K562 (cell line): ENCODE data around the gene HLTF. TPM values are rescaled to one million over a fixed set of nuclear protein-coding genes. Genes with fewer than 3 reads are reported as not detected.

Experiments
- ARID3B ChIP-seq: fragments of 250-450 bp; sonication (Bioruptor Pico); IDR thresholded peaks from 2 replicates; pipeline ENCODE4 v1.4.0; 2020; ENCODE audit warnings: borderline replicate concordance
- BHLHE40 ChIP-seq: IDR thresholded peaks from 2 replicates; pipeline ENCODE4 v1.6.1; 2011; ENCODE audit warnings: low read length, improper control_type of control experiment
- DACH1 ChIP-seq: fragments of 450-650 bp; IDR thresholded peaks from 2 replicates; pipeline ENCODE4 v1.6.1; 2018; ENCODE audit not compliant: partially characterized antibody
- FOXJ3 ChIP-seq: sonication (generic); formaldehyde crosslinking; IDR thresholded peaks from 2 replicates; pipeline ENCODE4 v1.4.0; 2020; ENCODE audit warnings: mild to moderate bottlenecking, missing genetic modification reagents
- FOXK1 ChIP-seq: sonication (generic); formaldehyde crosslinking; IDR thresholded peaks from 2 replicates; pipeline ENCODE4 v1.8.0; 2022; ENCODE audit warnings: missing genetic modification reagents, mild to moderate bottlenecking, borderline replicate concordance
- GATAD2A ChIP-seq: fragments of 450-650 bp; IDR thresholded peaks from 2 replicates; pipeline ENCODE4 v1.6.1; 2017
- HDGF ChIP-seq: fragments of 450-650 bp; IDR thresholded peaks from 2 replicates; pipeline ENCODE4 v1.6.1; 2016
- MCM2 ChIP-seq: fragments of 450-650 bp; IDR thresholded peaks from 2 replicates; pipeline ENCODE4 v1.6.1; 2017; ENCODE audit warnings: low read depth, mild to moderate bottlenecking
- MEF2A ChIP-seq: IDR thresholded peaks from 2 replicates; pipeline ENCODE4 v1.6.1; 2011; ENCODE audit warnings: low read depth, mild to moderate bottlenecking, low read length, moderate library complexity; ENCODE audit not compliant: control insufficient read depth
- MTA1 ChIP-seq: fragments of 450-650 bp; IDR thresholded peaks from 2 replicates; pipeline ENCODE4 v1.6.1; 2017; ENCODE audit warnings: borderline replicate concordance
- MYNN ChIP-seq, 2 experiments: sonication (generic); formaldehyde crosslinking in 1 of 2; IDR thresholded peaks; 2 replicates each; pipeline versions ENCODE4 v1.5.0 to v1.6.1; 2016 to 2020; ENCODE audit warnings: antibody characterized with exemption in 1 of 2, missing genetic modification reagents in 1 of 2
- NFIC ChIP-seq: fragments of 450-650 bp; IDR thresholded peaks from 2 replicates; pipeline ENCODE4 v1.6.1; 2017; ENCODE audit warnings: mild to moderate bottlenecking, inconsistent platforms
- SREBF1 ChIP-seq: fragments of 150-350 bp; IDR thresholded peaks from 2 replicates; pipeline ENCODE4 v1.6.1; 2014; ENCODE audit warnings: antibody characterized with exemption, low read depth, low read length, borderline replicate concordance
- STAT6 ChIP-seq: sonication (generic); formaldehyde crosslinking; IDR thresholded peaks from 2 replicates; pipeline ENCODE4 v1.8.1; 2023; ENCODE audit warnings: mild to moderate bottlenecking, missing genetic modification reagents
- TOE1 ChIP-seq, 2 experiments: fragments of 450-650 bp in 1 of 2; sonication (generic) in 1 of 2; formaldehyde crosslinking in 1 of 2; IDR thresholded peaks; 2 replicates each; pipeline versions ENCODE4 v1.7.1 to v1.8.0; 2016 to 2022; ENCODE audit warnings: borderline replicate concordance in 2 of 2, mild to moderate bottlenecking in 2 of 2, antibody characterized with exemption in 1 of 2, inconsistent platforms in 1 of 2, low read depth in 1 of 2, missing genetic modification reagents in 1 of 2, moderate library complexity in 1 of 2
- U2AF1 ChIP-seq: fragments of 200-400 bp; formaldehyde crosslinking; optimal IDR thresholded peaks from 2 replicates; pipeline ENCODE3; 2017; ENCODE audit warnings: mild to moderate bottlenecking, low read depth, low read length, moderate library complexity
- ZBTB12 ChIP-seq: fragments of 250-450 bp; sonication (Bioruptor Pico); IDR thresholded peaks from 2 replicates; pipeline ENCODE4 v1.4.0; 2020
- ZBTB43 ChIP-seq: sonication (generic); formaldehyde crosslinking; IDR thresholded peaks from 2 replicates; pipeline ENCODE4 v1.8.0; 2023; ENCODE audit warnings: mild to moderate bottlenecking, missing genetic modification reagents
- ZNF146 ChIP-seq: IDR thresholded peaks from one replicate; pipeline ENCODE4 v1.6.1; 2018; ENCODE audit warnings: missing compliant biosample characterization; ENCODE audit not compliant: unreplicated experiment
- ZNF512 ChIP-seq: IDR thresholded peaks from 2 replicates; pipeline ENCODE4 v1.6.1; 2016; ENCODE audit warnings: missing genetic modification characterization, missing compliant biosample characterization
- polyA plus RNA-seq, 8 experiments: library from polyadenylated mRNA; depleted of rRNA in 4 of 8; stranded (reverse) in 5 of 8; unstranded in 3 of 8; fragments of >200 nt; fragmentation: Nextera tagmentation in 2 of 8; fragmentation: Illumina TruSeq in 1 of 8; extraction: Ambion mirVana in 2 of 8; extraction: Trizol in 1 of 8; gene quantifications; 2 replicates each; pipeline versions ENCODE4 v1.2.1 to v1.2.3, GENCODE V29; 2011 to 2014; ENCODE audit warnings: inconsistent platforms in 1 of 8, missing spikeins in 1 of 8
- total RNA-seq, 7 experiments: library from RNA; depleted of rRNA in 6 of 7; stranded (reverse); fragments of >200 nt in 6 of 7; fragmentation: Illumina TruSeq in 2 of 7; extraction: Trizol in 2 of 7; gene quantifications; 2 replicates each; pipeline versions ENCODE4 v1.2.1 to v1.2.3, GENCODE V29; 2011 to 2021; ENCODE audit warnings: low replicate concordance in 1 of 7

The HLTF gene
- total and polyA plus RNA-seq, 9 of the 15 experiments (the other 6 are each of a cell fraction or from before 2014, with no cell fraction given) = 35.1 to 82.4 (median 50.4) TPM

GRCh38 chr3:148991219-148992026 is 94.9 kb downstream of the HLTF start, which contains the start of gene GYG1 (continued):
- TF ChIP-seq ARID3B = no peak
- TF ChIP-seq ZBTB12 (CRISPR knock-in tag) = no peak
- no peak for TF ChIP-seq ZBTB43 (CRISPR knock-in tag)
- TF ChIP-seq NFIC = no peak
- TF ChIP-seq FOXK1 = no peak
- TF ChIP-seq FOXJ3 (CRISPR knock-in tag) = no peak
- no peak for TF ChIP-seq GATAD2A
- no peak for TF ChIP-seq MTA1
- TF ChIP-seq TOE1 (IDR thresholded peaks at IDR 0.05; ENCODE audit: borderline replicate concordance) = peak; percentile 16; the same call in 1 of the 2 replicates
- TF ChIP-seq TOE1 (CRISPR knock-in tag; IDR thresholded peaks at IDR 0.05; ENCODE audit: borderline replicate concordance, low read depth) = no peak
- TF ChIP-seq ZNF146 (CRISPR knock-in tag) = no peak
- TF ChIP-seq HDGF = no peak
- TF ChIP-seq DACH1 = no peak
- TF ChIP-seq MEF2A = no peak
- TF ChIP-seq BHLHE40 = peak; percentile 91
- TF ChIP-seq MYNN (IDR thresholded peaks at IDR 0.05) = no peak
- no peak for TF ChIP-seq MYNN (CRISPR knock-in tag; IDR thresholded peaks at IDR 0.05)
- TF ChIP-seq SREBF1 = no peak
- TF ChIP-seq STAT6 (CRISPR knock-in tag) = no peak
- no peak for TF ChIP-seq U2AF1
- TF ChIP-seq ZNF512 = no peak
- TF ChIP-seq MCM2 = no peak
